Breast epithelium (tissue), 4 donors: ENCODE data around the gene FAM9C. TPM values are rescaled to one million over a fixed set of nuclear protein-coding genes. Genes with fewer than 3 reads are reported as not detected.
"Not testable (repeated sequence)": the region's sequence is repeated elsewhere in the genome, so short reads cannot be mapped to it uniquely, and the experiment has no call there.

Source experiments
- DNase-seq, 2 donors: peaks; one replicate each; pipeline ENCODE4 v3.0.0-alpha.2; 2019; ENCODE audit warnings: low spot score in 2 of 2
- H3K27ac ChIP-seq, 2 donors: fragments of 200-600 bp; sonication (generic) in 1 of 2; one replicate each; pipeline ENCODE4 v1.5.1; 2016 to 2019; ENCODE audit warnings: mild to moderate bottlenecking in 1 of 2
- H3K27me3 ChIP-seq, 2 donors: fragments of 200-600 bp; sonication (generic) in 1 of 2; one replicate each; pipeline versions ENCODE4 v1.5.1 to v1.6.0; 2017 to 2019; ENCODE audit warnings: control low read depth in 1 of 2, mild to moderate bottlenecking in 1 of 2
- H3K36me3 ChIP-seq: fragments of 200-600 bp; one replicate; pipeline ENCODE4 v1.5.1; 2019
- H3K4me1 ChIP-seq, 2 donors: fragments of 200-600 bp; sonication (generic); one replicate each; pipeline ENCODE4 v1.5.1; 2016 to 2019; ENCODE audit warnings: control low read depth in 1 of 2
- H3K4me3 ChIP-seq, 3 donors: fragments of 200-600 bp; sonication (generic); 1 replicate in 2 of 3; 2 replicates in 1 of 3; pipeline ENCODE4 v1.5.1; 2016 to 2019; ENCODE audit warnings: mild to moderate bottlenecking in 3 of 3, moderate library complexity in 2 of 3
- H3K9me3 ChIP-seq, 2 donors: fragments of 200-600 bp; sonication (generic) in 1 of 2; one replicate each; pipeline ENCODE4 v1.5.1; 2016 to 2019; ENCODE audit warnings: control low read depth in 1 of 2
- CTCF ChIP-seq, 3 donors: fragments of 450-650 bp; IDR thresholded peaks; one replicate each; pipeline ENCODE4 v1.5.1; 2016 to 2017; ENCODE audit warnings: antibody characterized with exemption in 3 of 3, mild to moderate bottlenecking in 3 of 3, moderate library complexity in 3 of 3
- POLR2A ChIP-seq: fragments of 450-650 bp; IDR thresholded peaks from one replicate; pipeline ENCODE4 v1.6.1; 2016; ENCODE audit warnings: antibody characterized with exemption, mild to moderate bottlenecking, moderate library complexity
- POLR2AphosphoS5 ChIP-seq, 3 donors: sonication (generic); formaldehyde crosslinking; IDR thresholded peaks; one replicate each; pipeline ENCODE4 v1.6.1; 2017; ENCODE audit warnings: antibody characterized with exemption in 3 of 3
- intact Hi-C: fragments of 100-400 bp; cut with DNase I; formaldehyde crosslinking; loops from one replicate; pipeline ENCODE4 v1.15.1; 2023; ENCODE audit warnings: low total_unique reads
- total RNA-seq, 3 donors: library from RNA; depleted of rRNA; stranded (reverse); fragments of >200 nt; gene quantifications; one replicate each; pipeline ENCODE4 v1.1.0, GENCODE V29; 2016

FAM9C gene
- total RNA-seq, 3 donors from 2014 or later, result not detected

GRCh38 chrX:13064599-13065143, 20.3 kb upstream of the FAM9C start:
- peak overlapping the region in 1 of 2 donors; percentile 53 for H3K27ac ChIP-seq
- H3K27me3 ChIP-seq, result peaks cover 0 to 5% of the 10 kb centered on the region in 2 donors
- H3K36me3 ChIP-seq, result no peaks in the 10 kb centered on the region
- DNase-seq, result no peak
- intact Hi-C loops, result no loop called here
- H3K4me3 ChIP-seq, result no peak overlapping the region
- H3K9me3 ChIP-seq, result peaks cover 8 to 22% of the 10 kb centered on the region in 2 donors
- no peaks in the 10 kb centered on the region for H3K4me1 ChIP-seq
- TF ChIP-seq POLR2A (no peak), CTCF (IDR thresholded peaks at IDR 0.05) (no peak), POLR2AphosphoS5 (IDR thresholded peaks at IDR 0.05) (peak in 1 of 3 donors; percentile 47)

DNA sequence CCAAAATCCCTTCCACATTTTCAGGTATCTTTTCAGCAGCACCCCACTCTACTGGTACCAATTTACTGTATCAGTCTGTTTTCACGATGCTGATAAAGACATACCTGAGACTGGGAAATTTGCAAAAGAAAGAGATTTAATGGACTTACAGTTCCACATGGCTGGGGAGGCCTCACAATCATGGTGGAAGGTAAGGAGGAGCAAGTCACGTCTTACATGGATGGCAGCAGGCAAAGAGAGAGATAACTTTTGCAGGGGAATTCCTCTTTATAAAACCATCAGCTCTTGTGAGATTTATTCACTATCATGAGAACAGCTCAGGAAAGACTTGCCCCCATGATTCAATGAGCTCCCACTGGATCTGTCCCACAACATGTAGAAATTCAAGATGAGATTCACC, 18.7 kb upstream of the FAM9C start:
- H3K4me1 ChIP-seq, H3K36me3 ChIP-seq, H3K27me3 ChIP-seq, intact Hi-C loops, H3K4me3 ChIP-seq, H3K27ac ChIP-seq, DNase-seq: not testable (repeated sequence)
- H3K9me3 ChIP-seq, result peaks cover 8 to 11% of the 10 kb centered on the region in 2 donors

DNA sequence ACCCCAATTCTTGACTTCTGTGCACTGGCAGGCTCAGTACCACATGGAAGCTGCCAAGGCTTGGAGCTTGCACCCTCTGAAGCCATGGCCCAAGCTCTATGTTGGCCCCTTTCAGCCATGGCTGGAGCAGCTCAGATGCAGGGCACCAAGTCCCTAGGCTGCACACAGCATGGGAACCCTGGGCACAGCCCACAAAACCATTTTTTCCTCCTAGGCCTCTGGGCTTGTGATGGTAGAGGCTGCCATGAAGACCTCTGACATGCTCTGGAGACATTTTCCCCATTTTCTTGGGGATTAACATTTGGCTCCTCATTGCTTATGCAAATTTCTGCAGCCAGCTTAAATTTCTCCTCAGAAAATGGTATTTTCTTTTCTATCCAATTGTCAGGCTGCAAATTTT, 17.9 kb upstream of the FAM9C start:
- H3K36me3 ChIP-seq, H3K4me3 ChIP-seq, H3K27ac ChIP-seq, intact Hi-C loops, H3K4me1 ChIP-seq, DNase-seq, H3K27me3 ChIP-seq: not testable (repeated sequence)
- H3K9me3 ChIP-seq, result peaks cover 8 to 11% of the 10 kb centered on the region in 2 donors

DNA sequence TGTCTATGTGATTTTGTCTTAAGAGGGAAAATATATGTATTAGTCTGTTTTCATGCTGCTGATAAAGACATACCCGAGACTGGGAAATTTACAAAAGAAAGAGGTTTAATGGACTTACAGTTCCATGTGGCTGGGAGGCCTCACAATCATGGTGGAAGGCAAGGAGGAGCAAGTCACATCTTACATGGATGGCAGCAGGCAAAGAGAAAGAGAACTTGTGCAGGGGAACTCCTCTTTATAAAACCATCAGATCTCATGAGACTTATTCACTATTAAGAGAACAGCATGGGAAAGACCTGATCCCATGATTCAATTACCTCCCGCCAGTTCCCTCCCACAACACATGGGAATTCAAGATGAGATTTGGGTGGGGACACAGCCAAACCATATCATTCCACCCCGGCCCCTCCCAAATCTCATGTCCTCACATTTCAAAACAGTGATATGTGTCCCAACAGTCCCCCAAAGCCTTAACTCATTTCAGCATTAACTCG, 16.8 kb upstream of the FAM9C start:
- DNase-seq, H3K4me1 ChIP-seq, intact Hi-C loops, H3K27ac ChIP-seq, H3K27me3 ChIP-seq, H3K4me3 ChIP-seq, H3K36me3 ChIP-seq: not testable (repeated sequence)
- H3K9me3 ChIP-seq, result peaks cover 8 to 11% of the 10 kb centered on the region in 2 donors

DNA sequence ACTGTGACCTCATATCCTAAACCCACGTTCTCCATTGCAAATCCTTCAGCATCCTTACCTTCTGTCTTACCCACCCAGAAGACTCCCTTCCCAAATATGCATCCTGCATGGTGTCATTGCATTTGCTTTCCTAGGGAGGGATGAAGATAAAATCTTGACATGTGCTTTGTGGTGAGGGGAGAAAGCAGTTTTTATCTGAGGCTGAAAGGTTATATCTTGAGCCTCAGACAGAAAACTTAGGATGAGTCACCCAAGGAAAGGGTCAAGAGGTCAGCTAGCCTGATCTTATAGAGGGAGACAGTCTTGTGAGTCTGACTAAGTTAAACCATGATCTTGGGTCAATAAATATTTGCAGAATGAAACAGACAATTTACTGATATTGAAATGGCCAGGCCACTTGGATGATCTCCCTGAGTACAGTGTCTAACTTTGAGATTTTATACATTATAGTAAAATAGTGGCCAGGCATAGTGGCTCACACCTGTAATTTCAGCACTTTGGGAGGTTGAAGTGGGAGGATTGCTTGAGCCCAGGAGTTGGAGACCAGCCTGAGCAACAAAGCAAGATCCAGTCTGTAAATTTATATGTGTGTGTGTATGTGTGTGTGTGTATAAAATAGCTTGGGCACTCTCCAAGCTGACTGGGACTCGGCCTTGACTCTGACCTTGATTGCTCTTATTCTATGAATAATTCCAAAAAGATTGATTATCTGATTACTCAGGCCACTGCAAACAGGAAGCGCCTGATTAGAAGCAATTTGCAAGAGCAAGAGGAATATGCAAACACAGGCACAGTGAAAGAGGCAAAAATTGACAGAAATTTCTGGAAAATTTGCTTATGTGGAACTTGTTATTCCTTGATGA, 15.4 kb upstream of the FAM9C start:
- H3K27ac ChIP-seq, result no peak overlapping the region
- TF ChIP-seq CTCF (IDR thresholded peaks at IDR 0.05), result no peak
- TF ChIP-seq POLR2AphosphoS5 (IDR thresholded peaks at IDR 0.05), result no peak
- TF ChIP-seq POLR2A, result no peak
- no peak overlapping the region for H3K4me3 ChIP-seq
- no peak for DNase-seq
- no peaks in the 10 kb centered on the region for H3K36me3 ChIP-seq
- H3K9me3 ChIP-seq, result peaks cover 8 to 11% of the 10 kb centered on the region in 2 donors
- H3K27me3 ChIP-seq, result peaks cover 0 to 5% of the 10 kb centered on the region in 2 donors
- no peaks in the 10 kb centered on the region for H3K4me1 ChIP-seq
- intact Hi-C loops, result no loop called here

GRCh38 chrX:13055486-13055885, 11.1 kb upstream of the FAM9C start:
- H3K9me3 ChIP-seq, result no peaks in the 10 kb centered on the region
- TF ChIP-seq POLR2AphosphoS5 (IDR thresholded peaks at IDR 0.05) (no peak), CTCF (IDR thresholded peaks at IDR 0.05) (no peak), POLR2A (no peak)
- no peak overlapping the region for H3K27ac ChIP-seq
- no peak for DNase-seq
- no peaks in the 10 kb centered on the region for H3K4me1 ChIP-seq
- intact Hi-C loops, result no loop called here
- H3K27me3 ChIP-seq, result peaks cover 0 to 5% of the 10 kb centered on the region in 2 donors
- no peaks in the 10 kb centered on the region for H3K36me3 ChIP-seq
- H3K4me3 ChIP-seq, result no peak overlapping the region
